ENCODE data around the gene PTCH2. TPM values are rescaled to one million over a fixed set of nuclear protein-coding genes. Genes with fewer than 3 reads are reported as not detected.
"Not testable (repeated sequence)": the region's sequence is repeated elsewhere in the genome, so short reads cannot be mapped to it uniquely, and the experiment has no call there.

The PTCH2 gene
- total RNA-seq, 1 donor from 2014 or later = 0.59 TPM

GRCh38 chr1:44802306-44803061 is 40.6 kb downstream of the PTCH2 start:
- H3K4me3 Mint-ChIP-seq (ENCODE audit: low read depth) = peak overlapping the region; percentile 91
- no peaks in the 10 kb centered on the region for H3K9me3 Mint-ChIP-seq
- no peak for DNase-seq (ENCODE audit: low spot score)
- no peaks in the 10 kb centered on the region for H3K27me3 Mint-ChIP-seq (ENCODE audit: low read depth)
- peak overlapping the region; percentile 74 for H3K27ac Mint-ChIP-seq
- intact Hi-C loops (cut with micrococcal nuclease) = loop anchor here (5.0 to 10.0 kb wide), 3 partner anchors 210 to 882 kb away; partner anchors contain the start of genes GPBP1L1, HECTD3, NASP and TMEM69
- peaks cover 36% of the 10 kb centered on the region for H3K4me1 Mint-ChIP-seq (ENCODE audit: low read depth)
- peaks cover 64% of the 10 kb centered on the region for H3K36me3 Mint-ChIP-seq (ENCODE audit: low read depth)

- intact Hi-C loops (cut with micrococcal nuclease) = loop anchor here (1.0 to 10.0 kb wide), 4 partner anchors 8 to 883 kb away; partner anchors contain the start of genes GPBP1L1, HECTD3, NASP and TMEM69
- DNase-seq (ENCODE audit: low spot score) = no peak
- Mint-ChIP-seq H3K27me3 (ENCODE audit: low read depth) (no peaks in the 10 kb centered on the region), H3K36me3 (ENCODE audit: low read depth) (peaks cover 56% of the 10 kb centered on the region), H3K4me1 (ENCODE audit: low read depth) (peaks cover 29% of the 10 kb centered on the region), H3K4me3 (ENCODE audit: low read depth) (peak overlapping the region; percentile 91), H3K9me3 (no peaks in the 10 kb centered on the region), H3K27ac (peak overlapping the region; percentile 98)
Observed at GRCh38 chr1:44801491-44802305, 41.4 kb downstream of the PTCH2 start.

- H3K9me3 Mint-ChIP-seq = no peaks in the 10 kb centered on the region
- peaks cover 43% of the 10 kb centered on the region for H3K36me3 Mint-ChIP-seq (ENCODE audit: low read depth)
- peak within 1 kb of the TSS; percentile 99 for H3K27ac Mint-ChIP-seq
- intact Hi-C loops (cut with micrococcal nuclease) = loop anchor here (2.0 to 10.0 kb wide), 5 partner anchors 15 to 1447 kb away; partner anchors contain the start of genes GPBP1L1, HECTD3, NASP and RAD54L
- H3K4me3 Mint-ChIP-seq (ENCODE audit: low read depth) = peak within 1 kb of the TSS; percentile 97
- peaks cover 23% of the 10 kb centered on the region for H3K4me1 Mint-ChIP-seq (ENCODE audit: low read depth)
- peak; percentile 97 for DNase-seq (ENCODE audit: low spot score)
- H3K27me3 Mint-ChIP-seq (ENCODE audit: low read depth) = no peaks in the 10 kb centered on the region
Observed at GRCh38 chr1:44799770-44800584, 43.1 kb downstream of the PTCH2 start, which contains the start of gene PLK3. PLK3 (plus strand) TSS chr1:44800377; CDS start chr1:44800464, 87 bp downstream.

DNA sequence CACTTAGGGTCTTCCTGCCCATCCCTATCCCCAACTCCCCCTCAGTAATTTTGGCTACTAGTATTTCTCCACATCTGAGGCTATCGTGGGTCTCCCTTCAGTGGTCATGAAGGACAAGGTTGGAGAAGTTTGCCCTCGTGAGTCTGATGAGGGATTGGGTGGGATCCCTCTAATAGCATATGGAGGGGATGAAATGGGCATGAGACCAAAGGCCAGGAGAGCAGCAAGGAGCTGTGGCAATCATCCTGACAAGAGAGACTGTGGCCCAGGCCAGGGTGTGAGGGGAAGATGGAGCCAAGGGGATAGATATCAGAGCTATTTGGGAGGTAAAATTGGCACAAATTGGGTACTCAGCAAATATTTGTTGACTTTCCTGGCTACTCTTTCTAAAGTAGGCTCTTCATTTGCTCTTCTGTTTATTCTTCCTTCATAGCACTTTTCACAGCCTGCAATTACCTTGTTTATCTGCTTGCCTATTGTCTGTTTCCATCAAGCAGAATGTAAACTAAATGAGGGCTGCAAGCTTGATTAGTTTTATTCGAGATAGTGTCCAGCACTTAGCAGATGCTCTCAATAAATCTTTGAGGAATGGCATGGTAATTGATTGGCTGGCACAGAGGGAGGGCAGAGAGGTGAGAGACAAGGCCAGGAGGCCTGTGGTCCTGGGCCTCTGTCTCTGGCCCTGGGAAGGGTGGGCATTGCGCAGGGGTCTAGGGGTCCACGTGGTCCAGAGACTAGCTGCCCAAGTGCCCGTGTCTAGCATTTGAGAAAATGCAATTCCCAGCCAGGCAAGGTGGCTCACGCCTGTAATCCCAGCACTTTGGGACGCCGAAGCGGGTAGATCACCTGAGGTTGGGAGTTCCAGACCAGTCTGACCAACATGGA is 44.3 kb downstream of the PTCH2 start:
- H3K4me3 Mint-ChIP-seq (ENCODE audit: low read depth) = peak overlapping the region; percentile 97
- intact Hi-C loops (cut with micrococcal nuclease) = loop anchor here (2.0 kb wide), 2 partner anchors 14 to 1448 kb away; partner anchors contain the start of gene RAD54L
- H3K9me3 Mint-ChIP-seq = no peaks in the 10 kb centered on the region
- DNase-seq (ENCODE audit: low spot score) = no peak
- H3K27ac Mint-ChIP-seq = peak overlapping the region; percentile 99
- no peaks in the 10 kb centered on the region for H3K27me3 Mint-ChIP-seq (ENCODE audit: low read depth)
- peaks cover 20% of the 10 kb centered on the region for H3K4me1 Mint-ChIP-seq (ENCODE audit: low read depth)
- peaks cover 31% of the 10 kb centered on the region for H3K36me3 Mint-ChIP-seq (ENCODE audit: low read depth)

DNA sequence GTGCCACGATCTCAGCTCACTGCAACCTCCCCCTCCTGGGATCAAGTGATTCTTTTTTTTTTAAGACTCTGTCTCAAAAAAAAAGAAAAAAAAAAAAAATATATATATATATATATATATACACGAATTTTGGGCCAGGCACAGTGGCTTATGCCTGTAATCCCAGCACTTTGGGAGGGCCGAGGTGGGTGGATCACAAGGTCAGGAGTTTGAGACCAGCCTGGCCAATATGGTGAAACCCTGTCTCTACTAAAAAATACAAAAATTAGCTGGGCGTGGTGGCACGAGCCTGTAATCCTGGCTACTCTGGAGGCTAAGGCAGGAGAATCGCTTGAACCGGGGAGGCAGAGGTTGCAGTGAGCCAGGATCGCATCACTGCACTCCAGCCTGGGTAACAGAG is 45.2 kb downstream of the PTCH2 start:
- not testable (repeated sequence) for H3K27ac Mint-ChIP-seq; H3K27me3 Mint-ChIP-seq (ENCODE audit: low read depth); H3K9me3 Mint-ChIP-seq; H3K4me3 Mint-ChIP-seq (ENCODE audit: low read depth); DNase-seq (ENCODE audit: low spot score)
- Mint-ChIP-seq H3K4me1 (ENCODE audit: low read depth) (peaks cover 17% of the 10 kb centered on the region), H3K36me3 (ENCODE audit: low read depth) (peaks cover 22% of the 10 kb centered on the region)
- intact Hi-C loops (cut with micrococcal nuclease) = loop anchor here (2.0 kb wide), 2 partner anchors 13 to 1449 kb away; partner anchors contain the start of gene RAD54L

DNA sequence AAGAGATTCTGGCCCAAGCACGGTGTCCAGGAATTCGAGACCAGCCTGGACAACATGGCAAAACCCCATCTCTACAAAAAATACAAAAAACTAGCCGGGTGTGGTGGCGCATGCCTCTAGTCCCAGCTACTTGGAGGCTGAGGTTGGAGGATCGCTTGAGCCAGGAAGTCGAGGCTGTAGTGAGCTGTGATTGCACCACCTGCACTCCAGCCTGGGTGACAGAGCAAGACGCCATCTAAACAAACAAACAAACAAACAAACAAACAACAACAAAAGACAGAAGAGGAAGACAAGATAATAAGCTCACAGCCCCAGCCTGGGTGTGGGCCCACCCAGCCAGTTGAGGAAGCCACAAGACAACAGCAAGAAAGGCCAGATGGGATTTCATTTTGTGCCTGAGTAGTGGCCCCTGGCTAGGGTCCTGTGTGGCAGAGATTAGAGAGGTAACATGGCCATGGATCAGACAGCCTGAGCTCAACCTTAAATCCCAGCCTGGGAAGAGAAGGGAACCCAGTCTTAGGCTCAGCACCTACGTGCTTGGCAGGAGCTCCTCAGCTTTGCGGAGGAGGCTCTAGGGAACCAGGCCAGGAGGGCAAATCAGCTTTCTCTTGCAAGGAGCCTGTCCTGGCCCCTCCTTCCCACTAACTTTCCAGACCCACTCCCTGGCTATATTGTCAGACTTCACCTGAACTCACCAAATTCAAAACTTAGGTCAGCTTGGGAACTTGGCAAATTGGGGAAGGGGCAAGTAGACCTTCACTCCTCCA is 50.1 kb downstream of the PTCH2 start:
- no peaks in the 10 kb centered on the region for H3K36me3 Mint-ChIP-seq (ENCODE audit: low read depth)
- H3K4me3 Mint-ChIP-seq (ENCODE audit: low read depth) = no peak overlapping the region
- H3K27me3 Mint-ChIP-seq (ENCODE audit: low read depth) = no peaks in the 10 kb centered on the region
- no peak overlapping the region for H3K27ac Mint-ChIP-seq
- H3K9me3 Mint-ChIP-seq = no peaks in the 10 kb centered on the region
- DNase-seq (ENCODE audit: low spot score) = no peak
- intact Hi-C loops (cut with micrococcal nuclease) = no loop called here
- peaks cover 2% of the 10 kb centered on the region for H3K4me1 Mint-ChIP-seq (ENCODE audit: low read depth)

DNA sequence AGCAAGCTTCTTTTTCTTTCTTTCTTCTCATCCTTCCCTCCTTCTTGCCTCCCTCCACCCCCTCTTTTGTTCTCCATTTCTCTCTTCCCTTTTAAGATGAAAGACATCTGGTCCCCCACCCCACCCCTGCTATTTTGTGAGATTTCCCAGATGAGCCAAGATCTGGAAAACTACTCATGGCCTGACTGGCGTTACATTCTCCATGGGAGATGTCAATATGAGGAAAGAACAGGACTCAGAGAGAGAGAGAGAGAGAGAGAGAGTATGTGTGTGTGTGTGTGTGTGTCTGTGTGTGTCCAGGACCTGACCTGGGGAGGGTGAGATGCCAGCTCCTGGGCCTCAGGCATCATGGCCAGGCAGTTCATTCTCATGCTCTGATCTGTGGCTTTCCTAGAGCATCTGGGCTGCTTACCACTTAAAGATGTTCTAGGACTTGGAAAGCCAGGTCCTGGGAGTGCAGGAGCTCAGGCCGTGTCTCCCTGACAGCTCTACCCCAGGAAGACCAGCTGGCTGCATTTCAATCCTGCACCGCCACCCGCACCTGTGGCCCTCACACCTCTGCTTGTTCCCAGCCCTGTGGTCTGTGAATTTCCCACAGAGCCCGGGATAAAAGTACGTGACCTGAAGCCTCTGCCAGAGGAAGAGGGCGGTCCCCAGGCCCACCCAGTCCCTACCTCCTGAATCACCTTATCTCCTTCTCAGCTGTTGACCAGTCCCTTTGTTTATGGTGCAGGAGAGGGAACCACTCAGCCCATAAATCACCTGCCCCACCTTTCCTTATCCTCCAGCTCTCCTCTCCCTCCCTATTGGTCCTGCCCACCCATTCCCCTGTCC is 51.9 kb downstream of the PTCH2 start:
- no peak for DNase-seq (ENCODE audit: low spot score)
- H3K36me3 Mint-ChIP-seq (ENCODE audit: low read depth) = no peaks in the 10 kb centered on the region
- no peak overlapping the region for H3K4me3 Mint-ChIP-seq (ENCODE audit: low read depth)
- no peak overlapping the region for H3K27ac Mint-ChIP-seq
- peaks cover 6% of the 10 kb centered on the region for H3K4me1 Mint-ChIP-seq (ENCODE audit: low read depth)
- H3K9me3 Mint-ChIP-seq = no peaks in the 10 kb centered on the region
- intact Hi-C loops (cut with micrococcal nuclease) = no loop called here
- H3K27me3 Mint-ChIP-seq (ENCODE audit: low read depth) = no peaks in the 10 kb centered on the region

GRCh38 chr1:44788120-44788860 is 54.8 kb downstream of the PTCH2 start, which contains the start of gene BEST4:
BEST4 (minus strand) TSS chr1:44788170; CDS start chr1:44787705, 465 bp downstream.
- peaks cover 6% of the 10 kb centered on the region for H3K36me3 Mint-ChIP-seq (ENCODE audit: low read depth)

DNA sequence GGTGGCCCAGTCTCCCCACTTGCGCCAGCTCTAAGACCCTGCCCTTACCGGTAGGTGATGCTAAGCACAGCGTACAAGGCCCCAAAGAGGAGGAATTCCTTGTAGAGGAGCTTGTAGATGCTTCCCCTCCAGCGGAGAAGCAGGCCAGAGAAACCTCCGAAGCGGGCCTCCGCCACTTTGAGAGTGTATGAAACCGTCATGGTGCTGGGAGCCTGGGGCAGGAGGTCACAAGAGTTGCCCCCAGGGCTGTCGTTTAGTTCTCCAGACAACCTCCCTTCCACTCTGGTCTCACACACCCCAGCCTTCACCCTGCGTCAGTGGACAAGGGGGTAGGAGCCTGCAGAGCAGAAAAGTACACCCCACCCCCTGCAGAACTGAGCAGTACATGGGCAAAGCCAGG is 55.5 kb downstream of the PTCH2 start:
- DNase-seq (ENCODE audit: low spot score) = no peak
- no peaks in the 10 kb centered on the region for H3K9me3 Mint-ChIP-seq
- H3K4me1 Mint-ChIP-seq (ENCODE audit: low read depth) = peaks cover 28% of the 10 kb centered on the region
- intact Hi-C loops (cut with micrococcal nuclease) = loop anchor here (5.0 kb wide), 2 partner anchors 35 to 225 kb away; partner anchors contain the start of genes HECTD3 and UROD
- H3K4me3 Mint-ChIP-seq (ENCODE audit: low read depth) = no peak overlapping the region
- peaks cover 12% of the 10 kb centered on the region for H3K36me3 Mint-ChIP-seq (ENCODE audit: low read depth)
- H3K27me3 Mint-ChIP-seq (ENCODE audit: low read depth) = no peaks in the 10 kb centered on the region
- no peak overlapping the region for H3K27ac Mint-ChIP-seq

More at GRCh38 chr1:44788120-44788860, 54.8 kb downstream of the PTCH2 start, which contains the start of gene BEST4:
- intact Hi-C loops (cut with micrococcal nuclease) = loop anchor here (5.0 kb wide), 2 partner anchors 34 to 224 kb away; partner anchors contain the start of genes HECTD3 and UROD
- H3K27me3 Mint-ChIP-seq (ENCODE audit: low read depth) = no peaks in the 10 kb centered on the region
- no peak within 1 kb of the TSS for H3K27ac Mint-ChIP-seq
- no peak within 1 kb of the TSS for H3K4me3 Mint-ChIP-seq (ENCODE audit: low read depth)
- peaks cover 25% of the 10 kb centered on the region for H3K4me1 Mint-ChIP-seq (ENCODE audit: low read depth)
- H3K9me3 Mint-ChIP-seq = no peaks in the 10 kb centered on the region
- DNase-seq (ENCODE audit: low spot score) = no peak

Measured in activated T-helper 2 cell treated with anti-CD3 and anti-CD28 coated beads, Interferon-gamma antibody, Interleukin-2, Interleukin-4, amounts not matched to agents 10 μg/mL and 5 μg/mL and 100 μg/mL, durations not matched to agents 14 hours and 24 hours and 36 hours (primary cell).